ENCODE results near the gene PCGF6.
"Not testable (repeated sequence)": the region's sequence is repeated elsewhere in the genome, so short reads cannot be mapped to it uniquely, and the experiment has no call there.

PCGF6 gene

GRCh38 chr10:103258928-103259327, 92.0 kb downstream of the PCGF6 start:
- DNase-seq (ENCODE audit: low read depth in 4 of 4, low spot score in 1 of 4): not testable (repeated sequence)

- DNase-seq (ENCODE audit: low read depth in 4 of 4, low spot score in 1 of 4): no peak
These were observed 93.1 kb downstream of the PCGF6 start for GRCh38 chr10:103257812-103258211.

GRCh38 chr10:103256613-103257012, 94.3 kb downstream of the PCGF6 start:
- DNase-seq (ENCODE audit: low read depth in 4 of 4, low spot score in 1 of 4): no peak

GRCh38 chr10:103254538-103255325, 96.2 kb downstream of the PCGF6 start:
- DNase-seq (ENCODE audit: low read depth in 4 of 4, low spot score in 1 of 4): no peak

GRCh38 chr10:103254113-103254512, 96.8 kb downstream of the PCGF6 start:
- no peak for DNase-seq (ENCODE audit: low read depth in 4 of 4, low spot score in 1 of 4)

All from stimulated activated CD4-positive, alpha-beta T cell treated with anti-CD3 and anti-CD28 coated beads, Interleukin-1b, Interleukin-23, amount 100 ng/mL, for 24 hours (primary cell).